Activated gamma-delta T cell (primary cell): ENCODE data around the gene CDC37L1.
"Not testable (repeated sequence)": the region's sequence is repeated elsewhere in the genome, so short reads cannot be mapped to it uniquely, and the experiment has no call there.

Source experiments
- DNase-seq: peaks from one replicate; lab custom pipeline; 2025; lab: John Stamatoyannopoulos, UW
- total RNA-seq, 2 donors: gene quantifications; one replicate each; lab custom pipeline; 2026; lab: John Stamatoyannopoulos, UW

CDC37L1 gene
- total RNA-seq, result 32.6 to 33.0 reads per million in 2 donors

DNA sequence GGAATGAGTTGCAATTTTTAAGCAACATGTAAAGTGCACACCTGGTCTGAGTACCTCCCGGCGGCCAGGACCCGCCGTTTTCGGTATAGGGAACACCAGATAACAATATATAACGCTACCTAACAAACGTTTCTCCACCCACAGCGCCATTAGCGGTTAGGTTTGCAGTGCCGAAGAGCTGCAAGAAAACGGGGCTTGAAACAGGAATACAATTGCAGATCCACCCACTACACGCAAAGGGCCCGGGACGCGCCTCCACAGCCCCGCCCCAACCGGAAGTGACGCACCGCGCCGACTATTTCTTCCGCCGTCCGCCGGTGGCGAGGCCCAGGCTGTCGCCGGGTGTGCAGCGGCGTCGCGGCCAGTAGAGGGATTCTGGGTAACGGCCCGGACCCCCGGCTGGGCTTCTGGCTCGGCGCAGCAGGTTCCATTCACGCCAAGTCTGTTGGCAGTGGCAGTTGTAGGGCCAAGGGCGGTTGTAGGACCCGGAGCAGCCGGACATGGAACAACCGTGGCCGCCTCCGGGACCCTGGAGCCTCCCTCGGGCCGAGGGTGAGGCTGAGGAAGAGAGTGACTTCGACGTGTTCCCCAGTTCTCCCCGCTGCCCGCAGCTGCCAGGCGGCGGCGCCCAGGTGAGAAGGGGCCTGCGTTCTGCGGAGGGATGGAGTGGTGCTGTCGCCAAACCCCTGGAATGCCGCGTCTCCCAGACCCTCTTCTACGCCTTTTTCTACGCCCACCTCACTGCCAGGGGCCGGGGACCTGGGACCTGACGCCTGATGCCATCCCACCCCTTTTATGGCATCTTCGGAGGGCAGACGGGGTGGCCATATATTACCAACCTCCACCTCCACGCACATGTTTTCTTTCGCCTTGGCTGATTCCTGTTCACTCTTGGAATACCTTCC lies at the start of gene CDC37L1:
Gene CDC37L1 (plus strand): TSS at position 302 of the 905 bp plus-strand sequence. CDS start 199 bp downstream, at position 501.
- peak; percentile 98 for DNase-seq

DNA sequence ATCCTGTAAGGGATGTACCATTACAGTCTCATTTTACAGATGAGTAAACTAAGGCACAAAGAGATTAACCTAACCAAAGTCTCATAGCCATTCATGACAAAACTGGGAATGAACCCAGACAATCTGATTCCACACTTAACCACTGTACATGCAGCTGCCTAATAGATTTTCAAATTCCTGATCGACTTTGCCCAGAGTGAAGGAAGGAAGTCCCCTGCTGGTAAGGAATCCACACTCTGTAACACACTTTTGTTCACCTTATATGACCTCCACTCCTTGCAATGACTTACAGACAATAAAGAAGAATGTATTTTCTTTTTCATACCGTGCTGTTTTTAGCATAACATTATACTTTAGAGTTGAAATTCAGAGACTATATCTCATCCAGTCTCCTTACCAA lies 48.5 kb upstream of the CDC37L1 start:
- DNase-seq, result no peak

DNA sequence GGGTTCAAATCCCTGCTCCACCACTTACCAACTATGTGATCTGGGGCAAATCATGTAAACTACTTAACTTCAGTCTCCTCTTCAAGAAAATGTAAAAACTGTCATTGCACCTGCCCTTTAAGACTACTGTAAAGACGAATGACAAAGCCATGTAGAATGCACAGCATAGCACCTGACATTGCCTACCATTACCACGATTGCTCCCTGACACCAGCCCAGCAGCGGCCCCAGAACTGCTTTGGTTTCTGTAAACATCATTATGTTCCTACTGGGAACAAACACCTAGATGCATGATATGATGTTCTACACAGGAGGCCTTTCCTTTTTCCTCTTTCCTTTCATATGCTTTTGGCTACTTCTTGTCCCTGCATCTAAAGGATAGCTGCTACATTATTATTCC lies 40.4 kb upstream of the CDC37L1 start:
- DNase-seq, result no peak

DNA sequence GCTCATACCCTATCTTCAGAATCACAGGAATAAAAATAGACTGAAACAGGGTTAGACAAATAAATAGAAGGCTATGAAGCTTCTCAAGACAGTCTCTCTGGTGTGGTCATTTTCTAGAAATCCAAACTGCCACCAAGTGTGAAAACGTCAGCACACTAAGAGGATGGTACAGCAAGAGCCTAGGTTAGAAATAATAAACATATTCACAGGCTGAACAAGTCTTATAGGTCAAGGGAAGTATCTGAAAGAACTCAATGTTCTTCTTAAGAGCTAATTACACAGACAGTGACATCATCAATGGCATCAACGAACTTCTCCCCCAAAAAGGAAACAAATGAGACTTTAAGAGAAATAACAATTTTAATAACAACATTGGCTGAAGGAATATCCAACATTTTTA lies 39.9 kb upstream of the CDC37L1 start:
- DNase-seq, result no peak

DNA sequence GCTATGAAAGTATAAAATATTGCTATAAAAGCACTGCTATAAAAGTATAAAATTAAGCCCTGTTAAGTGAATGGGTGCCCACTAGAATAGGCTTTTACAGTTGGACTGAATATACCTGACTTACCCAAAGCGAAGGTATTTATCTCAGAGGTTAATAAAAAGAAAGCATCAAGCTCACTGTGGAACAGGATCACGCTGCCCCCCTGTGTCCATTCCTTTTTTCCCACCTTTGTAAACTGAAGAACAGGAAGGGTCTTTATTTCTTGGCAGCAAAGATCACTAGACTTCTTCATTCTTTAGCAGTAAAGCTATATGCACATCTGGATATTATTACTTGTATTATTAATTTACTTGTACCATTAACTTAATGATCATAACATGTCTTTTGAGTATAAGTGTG lies 39.3 kb upstream of the CDC37L1 start:
- DNase-seq, result no peak

DNA sequence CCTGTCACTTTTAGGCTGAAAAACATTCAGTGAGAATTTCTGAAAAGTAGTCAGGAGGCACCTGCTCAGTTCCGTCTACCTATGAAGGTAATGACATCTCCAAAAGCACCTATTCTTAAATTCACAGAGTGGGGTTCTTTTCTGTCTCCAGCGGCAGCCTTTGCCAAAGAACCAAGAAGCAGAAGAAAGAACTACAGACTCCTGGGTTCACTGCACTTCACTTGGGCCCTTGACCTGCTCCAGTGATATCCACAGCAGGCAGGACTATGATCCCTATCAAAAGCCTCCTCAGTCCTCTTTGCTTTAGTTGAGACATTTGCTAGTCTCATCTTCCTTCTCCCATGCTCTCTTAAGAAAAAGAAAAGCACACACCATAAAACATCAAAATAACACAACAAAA lies 37.0 kb upstream of the CDC37L1 start:
- DNase-seq, result no peak

DNA sequence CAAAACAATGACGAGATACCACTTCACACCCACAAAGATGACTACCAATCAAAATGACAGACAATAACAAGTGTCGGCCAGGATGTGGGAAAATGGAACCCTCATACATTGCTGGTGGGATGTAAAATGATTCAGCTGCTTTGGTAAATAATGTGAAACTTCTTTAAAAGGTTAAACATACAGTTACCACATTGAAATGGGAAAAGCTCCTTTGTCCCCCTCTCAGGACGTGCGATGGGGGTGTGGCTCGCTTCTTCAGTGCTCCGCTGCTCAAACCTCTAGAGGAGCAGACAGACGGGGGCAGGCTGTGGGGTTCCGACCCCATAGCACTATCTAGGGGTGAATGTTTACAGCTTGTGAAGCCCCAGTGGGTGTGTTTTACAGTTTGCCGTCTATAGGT lies 25.3 kb upstream of the CDC37L1 start:
- no peak for DNase-seq

DNA sequence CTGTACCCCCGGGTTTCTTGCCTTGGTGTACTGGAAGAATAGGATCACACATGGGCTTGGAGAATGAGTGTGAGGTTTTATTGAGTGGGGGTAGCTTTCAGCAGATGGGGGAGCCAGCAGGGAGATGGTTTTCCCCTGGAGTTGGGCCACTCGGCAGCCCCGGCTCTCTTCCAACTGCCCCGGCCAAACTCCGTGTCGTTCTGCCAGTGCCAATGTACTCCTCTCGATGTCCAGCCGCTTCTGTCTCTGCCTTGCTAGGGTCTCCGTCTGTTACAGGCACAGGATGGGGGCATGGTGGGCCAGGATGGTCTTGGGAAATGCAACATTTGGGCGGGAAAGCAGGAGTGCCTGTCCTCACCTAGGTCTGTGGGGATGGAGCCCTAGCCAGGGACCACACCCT lies 24.8 kb upstream of the CDC37L1 start:
- DNase-seq, result no peak

DNA sequence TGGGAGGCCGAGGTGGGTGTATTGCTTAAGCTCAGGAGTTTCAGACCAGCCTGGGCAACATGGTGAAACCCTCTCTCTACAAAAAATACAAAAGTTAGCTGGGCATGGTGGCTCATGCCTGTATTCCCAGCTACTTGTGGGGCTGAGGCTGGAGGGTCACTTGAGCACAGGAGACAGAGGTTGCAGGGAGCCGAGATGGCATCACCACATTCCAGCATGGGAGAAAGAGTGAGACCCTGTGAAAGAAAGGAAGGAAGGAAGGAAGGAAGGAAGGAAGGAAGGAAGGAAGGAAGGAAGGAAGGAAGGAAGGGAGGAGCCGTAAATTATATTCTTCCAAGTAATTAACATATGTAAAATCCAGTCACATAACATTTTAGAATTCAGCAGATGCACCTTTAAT lies 23.2 kb upstream of the CDC37L1 start:
- not testable (repeated sequence) for DNase-seq

DNA sequence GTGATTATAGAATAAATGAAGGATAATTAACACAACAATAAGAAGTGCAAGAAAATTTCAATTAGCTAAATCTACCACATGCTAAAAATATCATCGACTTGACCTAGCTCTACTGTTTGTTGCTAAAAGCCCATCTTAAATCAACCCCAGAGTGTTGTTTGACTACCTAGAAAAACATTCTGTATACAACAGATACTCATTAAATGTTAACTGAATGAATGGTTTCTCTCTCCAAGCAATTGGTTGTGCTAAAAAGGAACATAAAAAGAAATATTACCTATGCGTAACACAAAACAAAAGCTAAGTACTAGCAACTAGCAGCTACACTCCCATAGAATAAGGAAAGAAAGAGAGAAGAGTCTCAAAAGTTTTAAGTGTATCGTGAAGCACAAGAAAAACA lies 22.7 kb upstream of the CDC37L1 start:
- DNase-seq, result no peak

DNA sequence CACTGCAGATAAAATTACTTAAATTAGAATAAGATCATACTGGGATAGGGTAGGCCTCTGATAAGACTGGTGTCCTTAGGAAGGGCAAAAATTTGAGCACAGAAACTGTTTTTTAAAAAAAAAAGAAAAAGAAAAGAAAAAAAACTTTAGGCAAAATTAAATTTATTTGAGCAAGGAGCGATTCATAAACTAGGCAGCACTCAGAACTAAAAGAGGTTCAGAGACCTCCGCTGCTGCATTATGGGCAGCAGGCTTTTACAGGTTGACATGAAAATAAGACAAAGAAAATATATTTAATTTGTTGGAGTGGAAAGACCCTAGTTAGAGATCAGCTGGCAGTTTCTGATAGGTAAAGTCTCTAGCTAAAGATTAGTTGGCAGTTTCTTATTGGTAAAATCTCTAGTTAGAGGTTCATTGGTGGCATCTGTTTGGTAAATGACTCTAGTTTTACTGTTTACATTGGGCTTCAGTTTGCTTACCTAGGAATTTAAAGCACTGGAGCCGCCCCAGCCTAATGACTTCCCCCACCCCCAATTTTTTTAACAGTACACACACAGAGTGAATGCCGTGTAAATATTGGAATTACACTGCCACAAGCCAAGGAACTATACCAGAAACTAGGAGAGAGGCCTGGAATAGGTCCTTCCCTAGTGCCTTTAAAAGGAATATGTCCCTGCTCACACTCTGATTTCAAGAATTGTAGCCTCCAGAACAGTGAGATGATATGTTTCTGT lies 21.8 kb upstream of the CDC37L1 start:
- no peak for DNase-seq

DNA sequence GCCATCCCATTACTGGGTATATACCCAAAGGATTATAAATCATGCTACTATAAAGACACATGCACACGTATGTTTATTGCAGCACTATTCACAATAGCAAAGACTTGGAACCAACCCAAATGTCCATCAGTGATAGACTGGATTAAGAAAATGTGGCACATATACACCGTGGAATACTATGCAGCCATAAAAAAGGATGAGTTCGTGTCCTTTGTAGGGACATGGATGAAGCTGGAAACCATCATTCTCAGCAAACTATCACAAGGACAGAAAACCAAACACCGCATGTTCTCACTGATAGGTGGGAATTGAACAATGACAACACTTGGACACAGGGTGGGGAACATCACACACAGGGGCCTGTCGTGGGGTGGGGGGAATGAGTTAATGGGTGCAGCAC lies 18.7 kb upstream of the CDC37L1 start:
- DNase-seq, result not testable (repeated sequence)

DNA sequence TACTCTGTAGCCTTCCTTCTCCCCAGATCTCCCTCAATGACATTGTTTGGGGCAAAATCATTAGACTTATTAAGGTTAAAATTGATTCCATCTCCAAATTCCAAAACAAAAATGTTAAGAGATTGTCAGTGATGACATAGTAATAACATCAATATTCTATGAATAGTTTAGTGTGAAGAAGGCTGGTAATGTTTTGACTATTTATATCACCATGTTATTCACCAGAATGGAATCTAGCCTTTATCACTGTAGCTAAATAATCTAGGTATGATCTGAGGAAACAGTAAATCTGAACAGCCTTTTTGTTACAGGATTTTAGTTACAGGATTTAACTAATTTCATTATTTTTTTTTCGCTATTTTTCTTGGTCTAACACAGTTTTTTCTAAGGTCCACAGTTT lies 18.2 kb upstream of the CDC37L1 start:
- DNase-seq, result no peak

DNA sequence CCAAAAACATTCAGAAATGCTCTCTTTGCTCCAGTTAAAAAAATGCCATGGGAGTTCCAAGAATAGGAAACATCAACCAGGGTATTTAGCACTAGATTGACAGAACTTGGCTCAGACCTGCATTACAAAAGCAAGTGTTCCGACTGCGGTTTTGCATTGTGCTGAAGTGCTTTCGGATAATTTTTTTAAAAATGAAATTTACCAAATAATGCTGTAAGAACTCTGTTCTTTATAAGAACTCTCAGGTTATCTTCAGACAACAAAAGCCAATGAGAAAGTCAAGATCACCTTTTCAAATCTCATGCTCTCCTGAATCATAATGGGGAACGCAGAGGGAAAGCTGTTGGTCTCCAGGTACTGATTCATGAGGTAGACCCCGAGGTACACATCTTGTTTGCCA lies 17.8 kb upstream of the CDC37L1 start:
- no peak for DNase-seq

DNA sequence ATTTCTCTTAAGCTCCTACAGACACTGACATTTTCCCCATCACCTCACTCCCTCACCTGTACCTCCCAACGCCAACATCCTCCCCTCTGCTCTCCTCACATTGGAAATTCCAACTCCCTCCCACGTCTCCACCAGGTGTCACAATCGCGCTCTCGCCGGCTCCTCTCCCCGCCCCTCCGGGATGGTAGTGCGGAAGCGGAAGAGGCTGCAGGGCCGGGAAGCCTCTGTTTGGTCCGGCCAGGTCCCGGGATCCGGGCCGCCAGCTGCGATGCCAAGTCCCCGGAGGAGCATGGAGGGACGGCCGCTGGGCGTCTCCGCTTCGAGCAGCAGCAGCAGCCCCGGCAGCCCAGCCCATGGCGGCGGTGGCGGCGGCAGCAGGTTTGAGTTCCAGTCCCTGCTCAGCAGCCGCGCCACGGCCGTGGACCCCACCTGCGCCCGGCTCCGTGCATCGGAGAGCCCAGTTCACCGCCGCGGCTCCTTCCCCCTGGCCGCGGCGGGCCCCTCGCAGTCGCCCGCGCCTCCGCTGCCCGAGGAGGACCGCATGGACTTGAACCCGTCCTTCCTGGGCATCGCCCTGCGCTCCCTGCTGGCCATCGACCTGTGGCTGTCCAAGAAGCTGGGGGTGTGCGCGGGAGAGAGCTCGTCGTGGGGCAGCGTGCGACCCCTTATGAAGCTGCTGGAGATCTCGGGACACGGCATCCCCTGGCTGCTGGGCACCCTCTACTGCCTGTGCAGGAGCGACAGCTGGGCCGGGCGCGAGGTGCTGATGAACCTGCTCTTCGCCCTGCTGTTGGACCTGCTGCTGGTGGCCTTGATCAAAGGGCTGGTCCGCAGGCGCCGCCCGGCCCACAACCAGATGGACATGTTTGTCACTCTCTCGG lies 17.0 kb upstream of the CDC37L1 start, which contains the start of gene PLPP6:
Gene PLPP6 (plus strand): TSS at position 187 of the 881 bp plus-strand sequence. CDS start 82 bp downstream, at position 269.
- DNase-seq, result peak; percentile 62

DNA sequence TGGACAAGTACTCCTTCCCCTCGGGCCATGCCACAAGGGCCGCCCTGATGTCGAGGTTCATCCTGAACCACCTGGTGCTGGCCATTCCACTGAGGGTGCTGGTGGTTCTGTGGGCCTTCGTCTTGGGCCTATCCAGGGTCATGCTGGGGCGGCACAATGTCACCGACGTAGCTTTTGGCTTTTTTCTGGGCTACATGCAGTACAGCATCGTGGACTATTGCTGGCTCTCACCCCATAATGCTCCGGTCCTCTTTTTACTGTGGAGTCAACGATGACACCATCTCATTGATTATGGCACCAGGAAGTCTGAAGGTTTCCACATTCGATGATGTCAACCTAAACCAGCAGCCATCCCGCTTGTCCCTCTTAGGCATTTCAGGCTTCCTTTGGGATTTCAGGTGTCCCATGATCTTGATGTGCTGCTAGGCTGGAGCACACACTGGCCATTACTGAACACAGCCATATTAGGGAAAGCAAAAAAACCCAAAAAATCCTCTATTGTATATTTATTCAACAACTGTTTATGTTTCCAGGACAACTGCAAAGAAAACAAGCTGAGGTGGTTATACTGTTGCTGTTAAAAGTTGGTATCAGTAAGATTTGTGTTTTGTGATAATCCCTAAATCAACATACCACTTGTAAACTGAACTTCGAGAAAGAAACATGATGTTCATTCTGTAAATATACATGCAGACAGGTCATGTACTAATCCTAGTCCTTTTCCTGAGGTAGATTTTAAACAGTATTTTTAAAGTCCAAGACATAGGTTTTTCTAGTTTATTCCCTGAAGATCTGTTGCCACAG lies 16.2 kb upstream of the CDC37L1 start:
- no peak for DNase-seq

DNA sequence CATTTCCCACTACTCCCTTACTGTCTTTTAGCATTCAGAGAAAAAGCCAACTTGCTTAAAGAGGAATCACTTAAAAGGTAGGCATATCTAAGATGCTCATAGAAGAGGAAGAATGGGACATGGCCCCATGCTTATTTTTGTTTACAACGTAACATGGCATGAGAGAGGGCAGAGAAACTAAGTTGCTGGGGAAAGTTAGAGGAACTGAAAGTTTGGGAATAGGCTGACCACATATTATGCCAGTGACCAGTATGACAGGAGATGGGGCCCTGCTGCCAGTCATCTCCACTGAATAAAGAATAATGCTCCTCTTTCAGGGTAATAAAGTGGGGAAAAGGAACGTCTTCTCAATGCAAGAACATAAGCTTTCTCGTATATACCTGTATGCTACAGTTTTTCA lies 15.4 kb upstream of the CDC37L1 start:
- no peak for DNase-seq

DNA sequence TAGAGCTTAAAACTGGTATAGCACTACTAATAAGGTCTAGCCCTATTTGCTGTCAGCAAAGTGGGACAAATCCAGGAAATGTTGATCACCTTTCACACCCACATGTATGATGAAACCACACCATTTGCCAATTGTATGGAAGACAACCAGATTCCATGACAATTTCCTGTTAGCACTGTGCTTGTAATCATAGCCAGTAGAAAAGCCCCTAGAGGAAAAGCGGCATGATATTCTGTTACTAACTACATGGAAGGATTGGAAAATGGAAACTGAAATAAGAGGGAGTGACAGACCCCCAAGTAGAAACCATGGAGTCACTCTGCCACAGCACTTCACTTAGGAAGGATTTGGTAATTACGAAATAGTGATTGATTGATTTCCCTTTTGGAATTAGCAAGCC lies 14.0 kb upstream of the CDC37L1 start:
- no peak for DNase-seq

DNA sequence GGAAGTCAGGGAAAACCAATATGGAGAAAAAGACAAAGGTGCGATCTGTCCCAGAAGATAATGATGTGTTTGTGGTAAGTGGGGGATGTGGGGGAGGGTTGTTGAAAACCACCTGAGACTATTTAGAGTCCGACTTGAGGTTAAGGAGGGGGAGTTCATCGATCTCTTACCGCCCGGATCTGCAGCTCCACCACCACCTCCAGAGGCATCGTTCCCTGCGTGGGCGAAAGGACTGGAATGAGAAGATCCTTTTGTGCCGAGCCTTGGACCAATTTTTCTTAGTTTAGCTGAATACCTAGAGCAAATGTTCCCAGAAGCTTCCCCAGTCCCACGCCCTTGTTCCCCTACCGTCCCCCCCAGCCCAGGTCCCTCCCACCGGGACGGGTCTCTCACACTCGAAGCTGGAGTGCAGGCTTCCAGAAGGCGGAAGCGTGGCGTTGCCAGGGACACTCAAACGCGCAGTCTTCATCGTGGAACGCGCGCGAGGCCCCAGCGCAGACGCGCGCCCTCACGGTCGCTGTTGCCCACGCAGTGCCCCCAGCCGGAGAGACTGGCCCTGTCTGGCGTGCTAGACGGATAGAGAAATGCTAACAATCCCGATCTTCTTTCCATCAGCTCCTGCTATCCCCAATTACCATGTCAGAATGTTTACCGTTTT lies 13.2 kb upstream of the CDC37L1 start, which contains the start of gene SPATA6L:
Gene SPATA6L (minus strand): TSS at position 439 of the 658 bp plus-strand sequence. CDS start 230 bp downstream, at position 209.
- DNase-seq, result peak; percentile 18

DNA sequence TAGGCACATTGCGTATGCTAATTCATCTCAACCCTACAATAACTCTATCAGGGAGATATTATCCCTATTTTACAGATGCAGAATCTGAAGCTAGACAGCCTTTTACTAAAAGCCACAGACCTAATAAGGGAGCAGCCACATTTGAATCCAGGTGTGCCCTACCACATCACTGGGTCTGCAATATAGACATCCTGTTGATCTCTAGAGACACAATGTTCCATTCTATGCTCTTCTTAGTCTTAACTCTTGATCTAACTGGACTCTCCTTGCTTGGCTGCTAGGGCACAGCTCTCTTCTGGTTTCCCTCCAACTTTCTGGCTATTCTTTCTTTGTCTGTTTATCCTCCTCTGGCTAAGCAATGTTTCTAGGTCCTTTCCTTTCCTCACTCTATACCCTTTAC lies 11.7 kb upstream of the CDC37L1 start:
- no peak for DNase-seq
